SK-N-SH (cell line): ENCODE results near the gene SYT5. TPM values are rescaled to one million over a fixed set of nuclear protein-coding genes. Genes with fewer than 3 reads are reported as not detected.
A peak's percentile ranks its signal among the peaks of the same experiment; 100 is the strongest.

ENCODE experiments used
- CTCF ChIA-PET: fragments of 300-600, 350-600 bp; formaldehyde crosslinking; extraction: SDS; loops from one replicate; lab custom pipeline; 2021; lab: Yijun Ruan, JAX
- POLR2A ChIA-PET: fragments of 350-600 bp; sonication (Branson Sonifier 250); formaldehyde crosslinking; extraction: SDS; loops from one replicate; lab custom pipeline; 2020; ENCODE audit warnings: antibody characterized with exemption, inconsistent platforms; lab: Yijun Ruan, JAX
- DNase-seq: peaks from one replicate; pipeline ENCODE4 v3.0.0; 2012
- H2AFZ ChIP-seq: fragments of 200-600 bp; sonication (generic); 2 replicates; pipeline ENCODE4 v1.8.1; 2016; ENCODE audit warnings: antibody characterized with exemption, mild to moderate bottlenecking, low read depth
- H3F3A ChIP-seq: fragments of 200-600 bp; sonication (generic); replicated peaks from 2 replicates; pipeline ENCODE3; 2016; ENCODE audit warnings: antibody characterized with exemption, mild to moderate bottlenecking; ENCODE audit not compliant: insufficient read depth
- H3K27ac ChIP-seq, 2 experiments: fragments of 200-500 bp in 1 of 2; fragments of 200-600 bp in 1 of 2; sonication (Bioruptor generic) in 1 of 2; sonication (generic), shearing (Covaris generic) in 1 of 2; 2 replicates each; pipeline versions ENCODE4 v1.5.1 to v1.6.1; 2014 to 2016; ENCODE audit warnings: low read depth in 2 of 2, inconsistent platforms in 1 of 2, low read length in 1 of 2, mild to moderate bottlenecking in 1 of 2, mixed read lengths in 1 of 2
- H3K27me3 ChIP-seq: fragments of 200-600 bp; sonication (generic), shearing (Covaris generic); 2 replicates; pipeline ENCODE4 v1.6.1; 2016; ENCODE audit warnings: mixed run types; ENCODE audit not compliant: insufficient read depth
- H3K36me3 ChIP-seq, 2 experiments: fragments of 200-500 bp in 1 of 2; fragments of 200-600 bp in 1 of 2; sonication (Bioruptor generic) in 1 of 2; sonication (generic) in 1 of 2; replicated peaks in 1 of 2; 2 replicates each; pipeline versions ENCODE3 to v1.5.1; 2014 to 2016; ENCODE audit warnings: low read length in 1 of 2, mild to moderate bottlenecking in 1 of 2; ENCODE audit not compliant: insufficient read depth in 2 of 2, control insufficient read depth in 1 of 2
- H3K4me1 ChIP-seq, 2 experiments: fragments of 200-500 bp in 1 of 2; fragments of 200-600 bp in 1 of 2; sonication (Bioruptor generic) in 1 of 2; sonication (generic), shearing (Covaris generic) in 1 of 2; 2 replicates each; pipeline versions ENCODE4 v1.5.1 to v1.6.1; 2014 to 2016; ENCODE audit warnings: low read depth in 1 of 2, low read length in 1 of 2, mixed run types in 1 of 2; ENCODE audit not compliant: insufficient read depth in 2 of 2, control insufficient read depth in 1 of 2
- H3K4me2 ChIP-seq: fragments of 200-600 bp; sonication (generic), shearing (Covaris generic); 2 replicates; pipeline ENCODE4 v1.6.1; 2017; ENCODE audit warnings: mixed run types
- H3K4me3 ChIP-seq, 2 experiments: fragments of 200-500 bp in 1 of 2; fragments of 200-600 bp in 1 of 2; sonication (Bioruptor generic) in 1 of 2; sonication (generic), shearing (Covaris generic) in 1 of 2; 2 replicates each; pipeline versions ENCODE4 v1.5.1 to v1.8.1; 2014 to 2016; ENCODE audit warnings: low read depth in 2 of 2, inconsistent platforms in 1 of 2, low read length in 1 of 2, mild to moderate bottlenecking in 1 of 2, mixed read lengths in 1 of 2, moderate library complexity in 1 of 2
- H3K79me2 ChIP-seq: fragments of 200-600 bp; sonication (generic); 2 replicates; pipeline ENCODE4 v1.8.1; 2017; ENCODE audit warnings: mild to moderate bottlenecking; ENCODE audit not compliant: insufficient read depth
- H3K9ac ChIP-seq: fragments of 200-600 bp; sonication (generic); 2 replicates; pipeline ENCODE4 v1.6.1; 2017; ENCODE audit warnings: mixed run types
- H3K9me2 ChIP-seq: fragments of 200-600 bp; sonication (generic); 2 replicates; pipeline ENCODE4 v1.6.1; 2017; ENCODE audit warnings: mixed run types
- H3K9me3 ChIP-seq: fragments of 200-600 bp; sonication (generic); 2 replicates; pipeline ENCODE4 v1.6.1; 2017; ENCODE audit warnings: mixed run types, mild to moderate bottlenecking, moderate library complexity
- H4K20me1 ChIP-seq: fragments of 200-600 bp; sonication (generic); 2 replicates; pipeline ENCODE4 v1.6.1; 2017; ENCODE audit warnings: mild to moderate bottlenecking, mixed run types; ENCODE audit not compliant: insufficient read depth
- CHD2 ChIP-seq: fragments of 150-350 bp; IDR thresholded peaks from 2 replicates; pipeline ENCODE4 v1.6.1; 2018; ENCODE audit warnings: low read length; ENCODE audit not compliant: partially characterized antibody
- CTCF ChIP-seq: fragments of 200-600 bp; sonication (generic); IDR thresholded peaks from 2 replicates; pipeline ENCODE4 v1.6.1; 2017; ENCODE audit warnings: antibody characterized with exemption, mild to moderate bottlenecking, moderate library complexity
- ELF1 ChIP-seq: IDR thresholded peaks from 2 replicates; pipeline ENCODE4 v1.4.0; 2012
- EZH2phosphoT487 ChIP-seq: fragments of 200-600 bp; sonication (generic); IDR thresholded peaks from 2 replicates; pipeline ENCODE4 v1.6.1; 2017; ENCODE audit warnings: low read depth, mixed run types, mild to moderate bottlenecking, antibody characterized with exemption, moderate library complexity, borderline replicate concordance
- FOSL2 ChIP-seq: IDR thresholded peaks from 2 replicates; pipeline ENCODE4 v1.4.0; 2012; ENCODE audit warnings: low read depth, mild to moderate bottlenecking, moderate library complexity, borderline replicate concordance
- GABPA ChIP-seq: IDR thresholded peaks from 2 replicates; pipeline ENCODE4 v1.4.0; 2012; ENCODE audit warnings: low read depth, mild to moderate bottlenecking
- IRF3 ChIP-seq: fragments of 150-350 bp; IDR thresholded peaks from 2 replicates; pipeline ENCODE4 v1.6.1; 2016; ENCODE audit warnings: mild to moderate bottlenecking, low read depth, low read length
- MEF2A ChIP-seq: IDR thresholded peaks from 2 replicates; pipeline ENCODE4 v1.4.0; 2012; ENCODE audit warnings: low read depth, borderline replicate concordance
- NRF1 ChIP-seq: IDR thresholded peaks from 2 replicates; pipeline ENCODE4 v1.6.1; 2012; ENCODE audit warnings: low read depth, mild to moderate bottlenecking, low read length
- POLR2AphosphoS5 ChIP-seq: IDR thresholded peaks from 2 replicates; pipeline ENCODE4 v1.6.1; 2012; ENCODE audit warnings: low read depth, low read length
- REST ChIP-seq: IDR thresholded peaks from 2 replicates; pipeline ENCODE4 v1.6.1; 2012; ENCODE audit warnings: mild to moderate bottlenecking, low read depth, low read length, moderate library complexity
- RFX5 ChIP-seq: IDR thresholded peaks from 2 replicates; pipeline ENCODE4 v1.6.1; 2012; ENCODE audit warnings: mild to moderate bottlenecking, improper control_type of control experiment, low read length
- RXRA ChIP-seq: IDR thresholded peaks from 2 replicates; pipeline ENCODE4 v1.4.0; 2012; ENCODE audit warnings: low read depth, mild to moderate bottlenecking, borderline replicate concordance
- SMC3 ChIP-seq: IDR thresholded peaks from 2 replicates; pipeline ENCODE4 v1.6.1; 2012; ENCODE audit warnings: low read depth, low read length, improper control_type of control experiment
- TAF1 ChIP-seq: IDR thresholded peaks from 2 replicates; pipeline ENCODE4 v1.6.1; 2012; ENCODE audit warnings: low read depth, mild to moderate bottlenecking, low read length, moderate library complexity, borderline replicate concordance
- TEAD4 ChIP-seq: IDR thresholded peaks from 2 replicates; pipeline ENCODE4 v1.4.0; 2012; ENCODE audit warnings: mild to moderate bottlenecking, borderline replicate concordance; ENCODE audit not compliant: insufficient read depth
- USF1 ChIP-seq: IDR thresholded peaks from 2 replicates; pipeline ENCODE4 v1.4.0; 2012; ENCODE audit warnings: low read depth, borderline replicate concordance
- YY1 ChIP-seq: IDR thresholded peaks from 2 replicates; pipeline ENCODE4 v1.4.0; 2012; ENCODE audit warnings: low read depth, mild to moderate bottlenecking
- WGBS: methylation state at CpG from one replicate; pipeline ENCODE4 v1.1.6; 2017; ENCODE audit warnings: low lambda C conversion rate; 5-methylcytosine and 5-hydroxymethylcytosine counted together
- polyA plus RNA-seq, 3 experiments: library from polyadenylated mRNA; depleted of rRNA; stranded (reverse); fragments of >200 nt; gene quantifications; 2 replicates each; pipeline ENCODE4 v1.2.3, GENCODE V29; 2012

Gene SYT5
- polyA plus RNA-seq, 1 of the 3 experiments (the other 2 are of a cell fraction), result 0.21 TPM

- POLR2A ChIA-PET, result no interaction called here
- H3F3A ChIP-seq, result no peaks in the 10 kb centered on the region
- H3K79me2 ChIP-seq, result no peaks in the 10 kb centered on the region
- no peaks in the 10 kb centered on the region for H3K9me2 ChIP-seq
- H3K4me2 ChIP-seq, result no peak overlapping the region
- H3K4me1 ChIP-seq, result no peaks in the 10 kb centered on the region
- CTCF ChIA-PET, result interaction anchor here (1.6 kb wide), 1 partner anchor 8 kb away, joined by 5 read pairs; the partner anchor contains the start of gene SYT5
- peak overlapping the region in 1 of 2 experiments; percentile 46; a peak in 1 of 4 replicates for H3K27ac ChIP-seq
- H3K9me3 ChIP-seq, result no peaks in the 10 kb centered on the region
- no peak for DNase-seq
- WGBS, result 92% methylated on average over 8 of the region's 8 CpGs
- TF ChIP-seq SMC3 (no peak), RFX5 (no peak), NRF1 (no peak), TEAD4 (no peak), GABPA (no peak), USF1 (no peak), YY1 (no peak), REST (no peak), RXRA (no peak), MEF2A (no peak), FOSL2 (no peak), POLR2AphosphoS5 (no peak), ELF1 (no peak), TAF1 (no peak), IRF3 (no peak), EZH2phosphoT487 (no peak), CHD2 (no peak), CTCF (no peak)
- peaks cover 5% of the 10 kb centered on the region; the same call in 1 of the 2 replicates for H3K27me3 ChIP-seq
- no peaks in the 10 kb centered on the region for H3K36me3 ChIP-seq
- H4K20me1 ChIP-seq, result no peaks in the 10 kb centered on the region
- no peak overlapping the region for H2AFZ ChIP-seq
- no peak overlapping the region for H3K9ac ChIP-seq
- H3K4me3 ChIP-seq, result no peak overlapping the region
Observed at GRCh38 chr19:55188625-55189024, 8.5 kb upstream of the SYT5 start.
